ENCODE data around the gene ATOX1.
"Not testable (repeated sequence)": the region's sequence is repeated elsewhere in the genome, so short reads cannot be mapped to it uniquely, and the experiment has no call there.

ATOX1 gene

GRCh38 chr5:151733358-151734063, 24.9 kb downstream of the ATOX1 start:
- DNase-seq (ENCODE audit: low spot score): no peak

- DNase-seq (ENCODE audit: low spot score): no peak
Measured at GRCh38 chr5:151730381-151730780, 28.1 kb downstream of the ATOX1 start.

- DNase-seq (ENCODE audit: low spot score): not testable (repeated sequence)
Measured at GRCh38 chr5:151729597-151729996, 28.8 kb downstream of the ATOX1 start.

GRCh38 chr5:151724360-151724759, 34.1 kb downstream of the ATOX1 start:
- DNase-seq (ENCODE audit: low spot score): no peak

DNA sequence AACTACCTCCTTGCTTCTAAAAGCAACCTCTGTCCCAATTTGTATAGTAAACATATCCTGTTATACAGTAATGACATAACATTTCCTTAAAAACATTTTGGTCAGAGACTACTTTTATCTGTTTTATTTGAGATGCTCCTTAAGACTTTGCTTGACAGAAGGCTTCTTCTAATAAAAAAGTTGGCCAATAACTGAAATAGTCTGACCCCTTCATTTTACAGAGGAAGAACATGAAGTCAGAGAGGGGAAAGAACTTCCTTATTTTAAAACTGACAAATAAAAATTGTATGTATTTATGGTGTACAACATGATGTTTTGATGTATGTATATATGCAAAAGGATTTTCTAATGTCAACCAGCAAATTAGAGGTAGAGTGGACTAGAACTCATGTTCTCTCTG, 35.9 kb downstream of the ATOX1 start:
- DNase-seq (ENCODE audit: low spot score): no peak

- no peak for DNase-seq (ENCODE audit: low spot score)
Measured at GRCh38 chr5:151721812-151722391, 36.5 kb downstream of the ATOX1 start.

DNA sequence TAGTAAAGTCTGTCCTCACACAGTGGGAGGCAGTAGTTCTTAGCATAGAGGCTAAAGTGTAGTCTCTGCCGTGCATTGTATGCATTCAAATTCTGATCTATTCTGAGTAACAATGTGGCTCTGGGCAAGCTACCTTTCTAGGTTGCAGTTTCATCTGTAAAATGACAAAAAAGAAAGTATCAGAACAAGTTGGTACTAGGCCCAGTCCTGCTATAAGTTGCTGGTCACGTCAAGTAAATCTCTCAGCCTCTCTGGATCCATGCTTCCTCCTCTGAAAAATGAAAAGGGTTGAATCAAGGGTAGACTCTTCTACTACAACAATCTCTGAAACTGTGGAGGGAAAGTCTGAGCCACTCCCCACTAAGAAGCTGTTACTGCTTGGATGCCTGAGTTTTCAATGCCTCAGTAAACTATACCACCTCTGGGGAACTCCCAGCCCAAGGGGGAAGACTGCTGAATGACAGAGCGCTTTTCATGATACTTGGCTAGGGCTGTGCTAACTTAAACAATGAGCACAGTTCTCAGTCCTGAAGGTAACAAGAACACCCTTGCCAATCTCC, 37.3 kb downstream of the ATOX1 start:
- no peak for DNase-seq (ENCODE audit: low spot score)

DNA sequence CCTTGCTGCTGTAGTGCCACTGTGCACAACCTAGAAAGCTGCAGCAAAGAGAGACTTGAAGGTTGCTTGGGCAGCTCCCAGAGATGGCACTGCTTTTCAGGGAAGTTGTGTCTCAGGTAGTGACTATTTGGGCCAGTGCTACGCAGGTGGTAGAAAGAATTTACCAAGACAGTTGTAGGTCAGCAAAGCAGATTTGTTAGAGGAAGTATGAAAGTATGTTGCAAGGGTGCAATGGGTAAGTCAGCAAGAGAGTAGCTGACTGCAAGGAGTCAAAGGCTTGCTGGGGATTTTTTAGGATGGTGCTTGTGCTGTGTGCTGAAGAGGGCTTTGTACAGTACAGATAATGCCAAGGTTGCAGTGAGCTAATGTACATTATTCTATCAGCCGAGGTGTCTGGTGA, 38.2 kb downstream of the ATOX1 start:
- no peak for DNase-seq (ENCODE audit: low spot score)

DNA sequence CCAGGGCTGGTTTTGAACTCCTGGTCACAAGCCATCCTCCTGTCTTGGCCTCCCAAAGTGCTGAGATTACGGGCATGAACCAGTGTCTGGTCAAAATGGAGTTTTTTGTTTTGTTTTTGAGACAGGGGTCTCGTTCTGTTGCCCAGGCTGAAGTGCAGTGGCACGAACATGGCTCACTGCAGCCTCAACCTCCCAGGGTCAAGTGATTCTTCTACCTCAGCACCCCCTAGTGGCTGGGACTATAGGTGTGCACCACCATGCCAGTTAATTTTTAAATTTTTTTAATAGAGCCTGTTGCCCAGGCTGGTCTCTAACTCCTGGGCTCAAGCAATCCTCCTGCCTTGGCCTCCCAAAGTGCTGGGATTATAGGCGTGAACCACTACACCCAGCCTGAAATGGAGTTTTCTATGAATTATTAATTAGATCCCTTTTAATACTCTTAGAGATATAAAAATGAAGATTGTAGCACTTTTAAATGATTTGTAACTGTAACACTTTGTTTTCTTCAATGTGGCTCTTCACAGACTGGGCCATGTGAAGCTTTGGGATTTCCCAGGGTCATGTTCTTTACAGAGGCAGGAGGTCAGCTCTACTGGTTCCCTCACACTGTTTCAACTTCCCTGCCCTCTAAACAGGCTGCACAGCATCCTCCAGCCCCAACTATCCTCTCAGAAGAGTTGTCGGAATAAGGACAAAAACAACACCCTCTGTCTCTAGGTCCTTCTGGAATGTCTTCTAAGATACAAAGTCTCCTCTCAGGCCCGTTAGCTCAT, 39.0 kb downstream of the ATOX1 start:
- DNase-seq (ENCODE audit: low spot score): peak; percentile 23

GRCh38 chr5:151718646-151719045, 39.8 kb downstream of the ATOX1 start:
- no peak for DNase-seq (ENCODE audit: low spot score)

GRCh38 chr5:151718153-151718552, 40.3 kb downstream of the ATOX1 start:
- DNase-seq (ENCODE audit: low spot score): no peak

- DNase-seq (ENCODE audit: low spot score): no peak
Measured at GRCh38 chr5:151717416-151717815, 41.0 kb downstream of the ATOX1 start.

GRCh38 chr5:151709109-151709735, 49.2 kb downstream of the ATOX1 start:
- DNase-seq (ENCODE audit: low spot score): no peak

DNA sequence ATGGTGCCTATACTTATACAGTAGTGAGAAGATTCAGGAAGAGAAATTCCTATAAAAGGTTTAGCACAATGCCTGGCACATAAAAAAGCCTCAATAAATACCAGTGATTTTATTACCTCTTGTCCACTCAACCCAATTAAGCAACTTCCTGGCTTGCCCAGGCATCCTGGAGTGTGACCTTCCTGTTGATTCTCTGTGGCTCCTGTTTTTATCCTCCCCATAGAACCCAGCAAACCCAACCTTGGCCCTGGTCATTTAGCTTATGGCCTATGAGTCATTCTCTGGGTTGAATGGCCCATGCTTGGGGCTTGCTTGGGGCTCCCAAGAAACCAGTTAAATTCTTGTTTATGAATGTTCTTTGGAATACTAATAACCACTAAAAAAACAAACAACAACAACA, 50.3 kb downstream of the ATOX1 start:
- DNase-seq (ENCODE audit: low spot score): no peak

DNA sequence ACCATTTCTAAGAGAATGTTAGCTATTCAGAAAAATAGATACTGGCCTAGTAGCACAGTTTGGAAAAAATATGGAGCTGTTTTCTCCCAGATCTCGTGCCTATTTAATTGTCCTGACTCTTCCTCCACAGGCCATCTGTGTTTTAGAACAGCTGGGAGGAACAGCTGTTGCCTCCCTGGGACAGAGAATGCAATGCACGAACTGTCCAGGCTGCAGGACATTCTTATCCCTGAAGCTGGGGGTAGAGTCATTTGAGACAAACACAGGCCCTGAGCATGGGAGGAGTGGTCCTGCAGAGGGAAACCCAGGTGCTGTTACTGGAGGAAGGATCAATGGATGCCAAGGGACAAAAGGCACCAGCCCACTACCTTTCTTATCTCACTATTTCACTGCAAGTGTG, 50.9 kb downstream of the ATOX1 start:
- no peak for DNase-seq (ENCODE audit: low spot score)

- no peak for DNase-seq (ENCODE audit: low spot score)
Measured at GRCh38 chr5:151706906-151707305, 51.5 kb downstream of the ATOX1 start.

DNA sequence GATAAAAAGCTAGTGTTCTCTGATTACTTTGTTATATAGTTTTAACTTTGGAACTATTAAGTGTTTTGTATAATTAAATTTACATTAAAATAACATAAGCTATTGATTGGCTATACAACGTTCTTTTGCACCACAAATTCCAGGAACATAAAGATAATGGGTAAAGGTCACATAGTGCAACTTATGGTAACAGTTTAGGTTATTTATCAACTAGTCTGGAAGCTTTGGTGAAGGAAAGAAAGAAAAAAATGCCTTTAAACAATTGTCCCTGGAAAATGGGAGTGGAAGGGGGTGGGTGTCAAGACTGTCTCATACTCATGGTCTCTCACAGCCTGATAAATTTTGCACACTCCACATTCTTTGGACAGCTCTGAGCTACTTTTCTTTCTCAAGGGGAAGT, 54.7 kb downstream of the ATOX1 start:
- no peak for DNase-seq (ENCODE audit: low spot score)

DNA sequence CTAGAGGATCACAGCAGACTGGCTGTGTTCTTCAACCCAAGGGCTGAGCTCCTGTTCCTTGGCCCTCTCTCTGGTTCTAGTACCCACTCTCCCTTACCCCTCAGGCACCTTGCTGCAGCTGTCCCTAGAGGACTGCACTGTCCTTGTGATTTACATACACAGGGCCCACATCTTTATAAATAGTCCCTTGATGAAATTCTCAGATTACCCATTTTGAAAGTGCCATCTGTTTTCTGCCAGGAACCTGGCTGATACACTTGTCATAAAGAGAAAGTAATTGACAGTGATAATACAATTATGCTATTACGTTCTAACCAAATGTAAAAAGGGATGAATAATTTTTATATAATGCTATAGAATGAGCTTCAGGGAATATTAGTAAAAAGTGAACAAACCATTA, 55.2 kb downstream of the ATOX1 start:
- no peak for DNase-seq (ENCODE audit: low spot score)

- no peak for DNase-seq (ENCODE audit: low spot score)
Measured at GRCh38 chr5:151700820-151701219, 57.6 kb downstream of the ATOX1 start.

- DNase-seq (ENCODE audit: low spot score): no peak
Measured at GRCh38 chr5:151700296-151700695, 58.1 kb downstream of the ATOX1 start.

DNA sequence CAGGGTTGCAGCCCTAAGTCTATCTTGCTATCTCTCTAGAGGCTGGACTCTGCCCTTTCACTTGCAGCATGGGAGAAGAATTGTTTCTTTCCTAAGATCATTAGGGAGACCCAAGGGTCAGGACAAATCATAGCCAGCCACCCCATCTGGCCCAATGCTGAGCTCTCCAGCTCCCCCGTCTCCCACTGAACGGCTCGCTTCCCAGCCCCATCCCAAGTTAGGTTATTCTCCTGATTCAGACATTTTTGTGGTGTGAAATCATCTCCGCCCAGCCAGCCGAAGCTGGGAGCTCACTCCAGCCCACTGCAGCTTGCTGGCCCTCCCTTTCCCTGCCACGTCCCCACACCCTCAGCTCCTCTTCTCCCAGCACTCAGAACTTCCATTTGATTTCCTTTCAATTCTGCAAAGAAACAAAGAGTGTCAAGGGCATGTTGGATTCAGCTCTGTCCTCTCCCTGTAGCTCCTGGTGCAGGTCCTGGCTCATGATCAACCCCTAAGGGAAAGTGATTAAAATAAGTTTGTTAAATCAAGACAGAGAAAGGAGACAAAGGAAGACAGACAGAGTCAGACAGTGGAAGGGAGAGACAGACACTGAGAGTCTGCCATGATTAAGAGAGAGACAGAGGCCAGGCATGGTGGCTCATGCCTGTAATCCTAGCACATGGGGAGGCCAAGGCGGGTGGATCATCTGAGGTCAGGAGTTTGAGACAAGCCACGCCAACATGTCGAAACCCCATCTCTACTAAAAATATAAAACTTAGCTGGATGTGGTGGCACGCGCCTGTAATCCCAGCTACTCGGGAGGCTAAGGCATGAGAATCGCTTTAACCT, 59.1 kb downstream of the ATOX1 start:
- DNase-seq (ENCODE audit: low spot score): no peak

- DNase-seq (ENCODE audit: low spot score): not testable (repeated sequence)
Measured at GRCh38 chr5:151698081-151698480, 60.4 kb downstream of the ATOX1 start.
